Measurements from ENCODE around the gene NFKB2. TPM values are rescaled to one million over a fixed set of nuclear protein-coding genes. Genes with fewer than 3 reads are reported as not detected.

NFKB2 gene
- total and polyA plus RNA-seq, 2 donors (not counting 1 experiment from before 2014, with no cell fraction given), result 255 to 398 TPM

DNA sequence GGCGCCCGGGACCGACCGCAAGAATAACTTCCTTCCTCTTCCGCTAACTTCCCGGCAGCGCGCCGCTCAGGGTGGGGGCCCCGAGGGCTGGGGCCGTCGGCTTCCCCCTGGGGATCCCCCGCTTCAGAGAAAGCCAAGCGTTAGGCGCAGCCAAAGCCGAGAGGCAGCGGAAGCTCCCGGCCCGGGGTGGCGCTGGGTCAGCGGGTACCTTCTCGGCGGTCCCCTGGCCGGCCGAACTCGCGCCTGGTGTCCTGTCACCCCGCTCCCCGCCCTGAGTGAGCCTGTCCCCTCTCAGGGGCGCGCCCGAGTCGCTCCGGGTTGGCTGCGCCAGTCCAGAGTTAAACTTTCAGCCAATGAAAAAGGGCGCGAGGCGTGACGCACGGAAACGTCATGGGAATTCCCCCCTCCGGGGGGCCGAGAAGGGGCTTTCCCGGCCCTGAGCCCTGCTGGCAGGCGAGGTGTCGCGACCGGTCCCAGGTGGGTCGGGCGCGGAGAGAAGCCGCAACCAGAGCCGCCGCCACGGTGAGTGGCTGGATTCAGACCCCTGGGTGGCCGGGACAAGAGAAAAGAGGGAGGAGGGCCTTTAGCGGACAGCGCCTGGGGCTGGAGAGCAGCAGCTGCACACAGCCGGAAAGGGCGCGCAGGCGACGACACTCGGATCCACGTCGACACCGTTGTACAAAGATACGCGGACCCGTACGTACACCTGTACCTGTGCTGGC, 1.3 kb upstream of the NFKB2 start:
- Histone ChIP-seq H2AFZ (ENCODE audit: insufficient read depth, low read depth, low read length, poor library complexity, severe bottlenecking) (no peak overlapping the region), H3K4me1 (ENCODE audit: control insufficient read depth in 2 of 2, insufficient read depth in 2 of 2, low read length in 2 of 2) (peaks cover 35 to 44% of the 10 kb centered on the region in 2 donors), H3K27ac (ENCODE audit: low read length in 2 of 2) (peak overlapping the region; percentile 98 to 100), H3K4me2 (replicated peaks; ENCODE audit: low read depth, low read length, poor library complexity, severe bottlenecking) (peak overlapping the region; percentile 99), H3K79me2 (ENCODE audit: control insufficient read depth, insufficient read depth, low read length) (peaks cover 41% of the 10 kb centered on the region), H4K20me1 (ENCODE audit: control insufficient read depth, insufficient read depth, low read length, poor library complexity, severe bottlenecking) (peaks cover 42% of the 10 kb centered on the region), H3K36me3 (replicated peaks in 1 of 2; ENCODE audit: control extremely low read depth in 1 of 2, control insufficient read depth in 1 of 2, extremely low read depth in 1 of 2, insufficient read depth in 2 of 2, low read length in 1 of 2) (peaks cover 0 to 25% of the 10 kb centered on the region in 2 experiments), H3K27me3 (replicated peaks in 1 of 4; ENCODE audit: control extremely low read depth in 1 of 4, control insufficient read depth in 3 of 4, insufficient read depth in 4 of 4, low read length in 3 of 4) (no peaks in the 10 kb centered on the region), H3K9me3 (ENCODE audit: control extremely low read depth in 1 of 3, control insufficient read depth in 2 of 3, insufficient read depth in 1 of 3, low read length in 2 of 3) (no peaks in the 10 kb centered on the region), H3K4me3 (ENCODE audit: control extremely low read depth in 1 of 5, extremely low read depth in 1 of 5, insufficient read depth in 1 of 5, low read depth in 2 of 5, low read length in 4 of 5) (peak overlapping the region; percentile 86 to 100 (median 99)), H3K9ac (ENCODE audit: low read length) (peak overlapping the region; percentile 96)
- DNase-seq, result peak; percentile 100
- ATAC-seq (ENCODE audit: low read depth), result peak; percentile 76
- under 1% methylated on average over 71 of the region's 71 CpGs for WGBS (ENCODE audit: insufficient coverage)
- Mint-ChIP-seq H3K27ac (peak overlapping the region; percentile 99), H3K4me3 (peak overlapping the region; percentile 95), H3K27me3 (no peaks in the 10 kb centered on the region), H3K9me3 (ENCODE audit: insufficient read depth) (no peaks in the 10 kb centered on the region), H3K4me1 (peaks cover 41% of the 10 kb centered on the region)
- TF ChIP-seq, protein P1, sequence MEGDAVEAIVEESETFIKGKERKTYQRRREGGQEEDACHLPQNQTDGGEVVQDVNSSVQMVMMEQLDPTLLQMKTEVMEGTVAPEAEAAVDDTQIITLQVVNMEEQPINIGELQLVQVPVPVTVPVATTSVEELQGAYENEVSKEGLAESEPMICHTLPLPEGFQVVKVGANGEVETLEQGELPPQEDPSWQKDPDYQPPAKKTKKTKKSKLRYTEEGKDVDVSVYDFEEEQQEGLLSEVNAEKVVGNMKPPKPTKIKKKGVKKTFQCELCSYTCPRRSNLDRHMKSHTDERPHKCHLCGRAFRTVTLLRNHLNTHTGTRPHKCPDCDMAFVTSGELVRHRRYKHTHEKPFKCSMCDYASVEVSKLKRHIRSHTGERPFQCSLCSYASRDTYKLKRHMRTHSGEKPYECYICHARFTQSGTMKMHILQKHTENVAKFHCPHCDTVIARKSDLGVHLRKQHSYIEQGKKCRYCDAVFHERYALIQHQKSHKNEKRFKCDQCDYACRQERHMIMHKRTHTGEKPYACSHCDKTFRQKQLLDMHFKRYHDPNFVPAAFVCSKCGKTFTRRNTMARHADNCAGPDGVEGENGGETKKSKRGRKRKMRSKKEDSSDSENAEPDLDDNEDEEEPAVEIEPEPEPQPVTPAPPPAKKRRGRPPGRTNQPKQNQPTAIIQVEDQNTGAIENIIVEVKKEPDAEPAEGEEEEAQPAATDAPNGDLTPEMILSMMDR (IDR thresholded peaks at IDR 0.05), result peak; percentile 38
- TF ChIP-seq EZH2 (IDR thresholded peaks at IDR 0.05; ENCODE audit: borderline replicate concordance, insufficient read depth, low read depth, low read length, poor library complexity, severe bottlenecking), result no peak
- intact Hi-C loops (cut with micrococcal nuclease), result loop anchor here (1.0 to 2.0 kb wide), 8 partner anchors 27 to 189 kb away; partner anchors contain the start of genes GBF1 and SUFU
- ChIA-PET CTCF (interaction anchor here (0.9 to 8.8 kb wide), 20 partner anchors 9 to 252 kb away, joined by 3 to 108 read pairs (median 7); partner anchors contain the start of genes ACTR1A, C10orf95 and FBXL15), POLR2A (interaction anchor here (0.6 to 3.7 kb wide), 15 partner anchors 9 to 275 kb away, joined by 3 to 38 read pairs (median 8); partner anchors contain the start of genes ACTR1A, C10orf95, CUEDC2 and FBXL15)
